A549 (cell line): ENCODE measurements around the gene SLC9A9. TPM values are rescaled to one million over a fixed set of nuclear protein-coding genes. Genes with fewer than 3 reads are reported as not detected.

Experiments used
- ATAC-seq, 2 experiments: fragments of 200-7000 bp in 1 of 2; fragments of >200 bp in 1 of 2; cut with Nextera tagmentation in 1 of 2; cut with Tn5 transposase in 1 of 2; 3 replicates each; pipeline versions ENCODE4 v1.8.0 to v1.9.1; 2018 to 2020; ENCODE audit warnings: mild to moderate bottlenecking in 1 of 2, moderate library complexity in 1 of 2
- CTCF ChIA-PET: fragments of 300-600 bp; sonication (Branson Sonifier 250); formaldehyde crosslinking; extraction: SDS; loops from one replicate; lab custom pipeline; 2021; ENCODE audit warnings: antibody characterized with exemption, inconsistent platforms; lab: Yijun Ruan, JAX
- POLR2A ChIA-PET: fragments of 350-600 bp; formaldehyde crosslinking; extraction: SDS; loops from one replicate; lab custom pipeline; 2021; ENCODE audit warnings: antibody characterized with exemption, inconsistent platforms; lab: Yijun Ruan, JAX
- DNase-seq, 2 experiments: peaks; one replicate each; pipeline versions ENCODE4 v3.0.0 to v3.0.0-alpha.2; 2011 to 2016; ENCODE audit warnings: low read depth in 1 of 2, low spot score in 1 of 2
- FAIRE-seq: peaks from 2 replicates; lab custom pipeline; 2011; peaks lifted over from hg19 to GRCh38; lab: Jason Lieb, UNC
- H3K27ac ChIP-seq, 2 experiments: fragments of >200 bp; sonication (Bioruptor Twin); formaldehyde crosslinking; 3 replicates each; pipeline ENCODE4 v1.5.1; 2016 to 2017
- H3K4me1 ChIP-seq: fragments of >200 bp; sonication (Bioruptor Twin); formaldehyde crosslinking; 3 replicates; pipeline ENCODE4 v1.6.1; 2016
- H3K4me2 ChIP-seq: fragments of >200 bp; sonication (Bioruptor Twin); formaldehyde crosslinking; 3 replicates; pipeline ENCODE4 v1.6.1; 2016
- H3K4me3 ChIP-seq: fragments of >200 bp; sonication (Bioruptor Twin); formaldehyde crosslinking; 3 replicates; pipeline ENCODE4 v1.5.1; 2016
- H3K9me3 ChIP-seq: fragments of >200 bp; sonication (Bioruptor Twin); formaldehyde crosslinking; 3 replicates; pipeline ENCODE4 v1.6.1; 2016
- ATOH8 ChIP-seq: fragments of 250-450 bp; sonication (Bioruptor Pico); IDR thresholded peaks from 2 replicates; pipeline ENCODE4 v1.5.0; 2020; ENCODE audit warnings: low read depth, mild to moderate bottlenecking, moderate library complexity
- BCL3 ChIP-seq: fragments of >200 bp; sonication (Bioruptor Twin); formaldehyde crosslinking; IDR thresholded peaks from 3 replicates; pipeline ENCODE4 v1.6.1; 2016
- BHLHE40 ChIP-seq: IDR thresholded peaks from 2 replicates; pipeline ENCODE4 v1.6.1; 2012; ENCODE audit warnings: low read depth, low read length, inconsistent platforms
- CBX8 ChIP-seq: fragments of 200-600 bp; sonication (generic); IDR thresholded peaks from 2 replicates; pipeline ENCODE4 v1.6.1; 2016
- CEBPB ChIP-seq, 2 experiments: fragments of >200 bp in 1 of 2; sonication (Bioruptor Twin) in 1 of 2; formaldehyde crosslinking in 1 of 2; IDR thresholded peaks; 2 replicates each; pipeline ENCODE4 v1.6.1; 2012 to 2016
- CHD2 ChIP-seq: fragments of 150-350 bp; IDR thresholded peaks from 2 replicates; pipeline ENCODE4 v1.6.1; 2014; ENCODE audit warnings: low read length; ENCODE audit not compliant: partially characterized antibody
- E2F6 ChIP-seq: IDR thresholded peaks from 2 replicates; pipeline ENCODE4 v1.6.1; 2012; ENCODE audit warnings: low read depth, borderline replicate concordance
- EP300 ChIP-seq, 2 experiments: fragments of >200 bp; sonication (Bioruptor Twin); formaldehyde crosslinking; IDR thresholded peaks; 2 replicates in 1 of 2; 3 replicates in 1 of 2; pipeline ENCODE4 v1.6.1; 2016 to 2017
- ESRRA ChIP-seq: fragments of 150-350 bp; IDR thresholded peaks from 2 replicates; pipeline ENCODE4 v1.6.1; 2014; ENCODE audit warnings: mild to moderate bottlenecking, low read length, borderline replicate concordance
- FOSB ChIP-seq: fragments of 250-450 bp; sonication (Bioruptor Pico); IDR thresholded peaks from 2 replicates; pipeline ENCODE4 v1.5.0; 2020; ENCODE audit warnings: mild to moderate bottlenecking, moderate library complexity
- FOSL2 ChIP-seq, 2 experiments: fragments of 450-650 bp in 1 of 2; fragments of >200 bp in 1 of 2; sonication (Bioruptor Twin) in 1 of 2; formaldehyde crosslinking; IDR thresholded peaks; 2 replicates each; pipeline versions ENCODE4 v1.5.0 to v1.6.1; 2016 to 2020; ENCODE audit warnings: mild to moderate bottlenecking in 1 of 2, moderate library complexity in 1 of 2
- FOXS1 ChIP-seq: fragments of 250-450 bp; sonication (Bioruptor Pico); IDR thresholded peaks from 2 replicates; pipeline ENCODE4 v1.5.0; 2020; ENCODE audit warnings: mild to moderate bottlenecking, moderate library complexity
- GATA3 ChIP-seq: IDR thresholded peaks from 2 replicates; pipeline ENCODE4 v1.6.1; 2012; ENCODE audit warnings: borderline replicate concordance
- HES2 ChIP-seq: fragments of >200 bp; sonication (Bioruptor Twin); formaldehyde crosslinking; IDR thresholded peaks from 2 replicates; pipeline ENCODE4 v1.6.1; 2016
- HOXA7 ChIP-seq: fragments of 250-450 bp; sonication (Bioruptor Pico); IDR thresholded peaks from 2 replicates; pipeline ENCODE4 v1.5.0; 2020; ENCODE audit warnings: mild to moderate bottlenecking, moderate library complexity
- HOXB5 ChIP-seq: fragments of 250-450 bp; sonication (Bioruptor Pico); IDR thresholded peaks from 2 replicates; pipeline ENCODE4 v1.5.0; 2020; ENCODE audit warnings: mild to moderate bottlenecking, moderate library complexity
- JUN ChIP-seq, 2 experiments: fragments of >200 bp; sonication (Bioruptor Twin); formaldehyde crosslinking; IDR thresholded peaks; 2 replicates in 1 of 2; 3 replicates in 1 of 2; pipeline ENCODE4 v1.6.1; 2016 to 2017
- MAFK ChIP-seq: fragments of 450-650 bp; IDR thresholded peaks from 2 replicates; pipeline ENCODE4 v1.6.1; 2014; ENCODE audit not compliant: partially characterized antibody
- MAX ChIP-seq: IDR thresholded peaks from 2 replicates; pipeline ENCODE4 v1.6.1; 2012
- MYC ChIP-seq: IDR thresholded peaks from 2 replicates; pipeline ENCODE4 v1.6.1; 2012; ENCODE audit warnings: mild to moderate bottlenecking, inconsistent platforms, low read length, improper control_type of control experiment, borderline replicate concordance
- NPAS2 ChIP-seq: fragments of 250-450 bp; sonication (Bioruptor Pico); IDR thresholded peaks from 2 replicates; pipeline ENCODE4 v1.8.0; 2022; ENCODE audit warnings: mild to moderate bottlenecking, moderate library complexity, borderline replicate concordance
- NR3C1 ChIP-seq: fragments of >200 bp; sonication (Bioruptor Twin); formaldehyde crosslinking; IDR thresholded peaks from 3 replicates; pipeline ENCODE4 v1.6.1; 2017
- POLR2A ChIP-seq: IDR thresholded peaks from 2 replicates; pipeline ENCODE4 v1.6.1; 2012; ENCODE audit warnings: mild to moderate bottlenecking, low read length
- RAD21 ChIP-seq, 2 experiments: fragments of >200 bp in 1 of 2; sonication (Bioruptor Twin) in 1 of 2; formaldehyde crosslinking in 1 of 2; IDR thresholded peaks in 1 of 2; conservative IDR thresholded peaks in 1 of 2; 2 replicates in 1 of 2; 3 replicates in 1 of 2; pipeline ENCODE4 v1.6.1; 2012 to 2018; ENCODE audit warnings: inconsistent platforms in 1 of 2
- REST ChIP-seq: fragments of 200-600 bp; sonication (generic); IDR thresholded peaks from 2 replicates; pipeline ENCODE4 v1.6.1; 2016; ENCODE audit warnings: antibody characterized with exemption, mild to moderate bottlenecking, moderate library complexity
- RFX5 ChIP-seq: fragments of 450-650 bp; IDR thresholded peaks from 2 replicates; pipeline ENCODE4 v1.7.1; 2014; ENCODE audit warnings: antibody characterized with exemption, mild to moderate bottlenecking, moderate library complexity
- RNF2 ChIP-seq: fragments of 200-600 bp; sonication (generic); IDR thresholded peaks from 2 replicates; pipeline ENCODE4 v1.6.1; 2016; ENCODE audit warnings: low read depth, mild to moderate bottlenecking, antibody characterized with exemption, moderate library complexity, borderline replicate concordance
- WGBS: methylation state at CpG from one replicate; pipeline ENCODE4 v1.1.6; 2017; ENCODE audit errors: missing lambda C conversion rate; 5-methylcytosine and 5-hydroxymethylcytosine counted together
- polyA plus RNA-seq, 4 experiments: library from polyadenylated mRNA; depleted of rRNA in 3 of 4; stranded (reverse); fragments of >200 nt; fragmentation: RNase III in 1 of 4; extraction: RNeasy Plus Mini Kit Qiagen cat#74134 plus additional on column Dnase treatment in 1 of 4; gene quantifications; 2 replicates in 3 of 4; 3 replicates in 1 of 4; pipeline ENCODE4 v1.2.3, GENCODE V29; 2011 to 2017

Gene SLC9A9
- polyA plus RNA-seq, 2 of the 4 experiments (the other 2 are of a cell fraction) = 0.10 to 0.32 TPM

- no peak for DNase-seq
- Histone ChIP-seq H3K4me2 (no peak overlapping the region), H3K27ac (no peak overlapping the region), H3K9me3 (no peaks in the 10 kb centered on the region), H3K4me1 (no peaks in the 10 kb centered on the region), H3K4me3 (no peak overlapping the region)
- no peak for ATAC-seq
- ChIA-PET CTCF (no interaction called here), POLR2A (no interaction called here)
- TF ChIP-seq HES2 = no peak
- no peak for TF ChIP-seq FOXS1 (CRISPR knock-in tag)
- TF ChIP-seq BHLHE40 = no peak
- no peak for TF ChIP-seq BCL3
- TF ChIP-seq HOXB5 = no peak
- no peak for TF ChIP-seq RAD21 (conservative IDR thresholded peaks at IDR 0.05 in 1 of 2, IDR thresholded peaks at IDR 0.05 in 1 of 2)
- TF ChIP-seq MAX = no peak
- no peak for TF ChIP-seq FOSL2 (IDR thresholded peaks at IDR 0.05)
- TF ChIP-seq FOSL2 (CRISPR knock-in tag; IDR thresholded peaks at IDR 0.05) = no peak
- no peak for TF ChIP-seq RNF2
- no peak for TF ChIP-seq HOXA7 (CRISPR knock-in tag)
- TF ChIP-seq CHD2 = no peak
- no peak for TF ChIP-seq FOSB (CRISPR knock-in tag)
- no peak for TF ChIP-seq EP300 (IDR thresholded peaks at IDR 0.05)
- no peak for TF ChIP-seq JUN (IDR thresholded peaks at IDR 0.05)
- no peak for TF ChIP-seq CBX8
- TF ChIP-seq GATA3 = no peak
- TF ChIP-seq REST = no peak
- 34% methylated on average over 2 of the region's 2 CpGs for WGBS
- no peak for FAIRE-seq
Measured at GRCh38 chr3:143471705-143472104, 376.6 kb downstream of the SLC9A9 start.

GRCh38 chr3:143469159-143469558, 379.1 kb downstream of the SLC9A9 start:
- H3K4me1 ChIP-seq = peaks cover 4% of the 10 kb centered on the region; the same call in 1 of the 3 replicates
- TF ChIP-seq E2F6 (no peak), CEBPB (IDR thresholded peaks at IDR 0.05) (no peak), NR3C1 (no peak), NPAS2 (CRISPR knock-in tag) (no peak), FOSL2 (IDR thresholded peaks at IDR 0.05) (no peak), FOSL2 (CRISPR knock-in tag; IDR thresholded peaks at IDR 0.05) (no peak), RNF2 (no peak), ATOH8 (CRISPR knock-in tag) (no peak), HOXB5 (no peak), MYC (no peak), POLR2A (no peak), MAFK (no peak), RFX5 (no peak), ESRRA (no peak)
- ATAC-seq (no peak), FAIRE-seq (no peak), DNase-seq (no peak)
- no peak overlapping the region for H3K4me3 ChIP-seq
- no peak overlapping the region for H3K4me2 ChIP-seq
- CTCF ChIA-PET = no interaction called here
- WGBS = 28% methylated on average over 5 of the region's 5 CpGs
- POLR2A ChIA-PET = no interaction called here
- no peak overlapping the region for H3K27ac ChIP-seq
- no peaks in the 10 kb centered on the region for H3K9me3 ChIP-seq
